Right forelimb (tissue), 1 donor: ENCODE results near the gene C16orf90.
"Not testable (repeated sequence)": the region's sequence is repeated elsewhere in the genome, so short reads cannot be mapped to it uniquely, and the experiment has no call there.

Experiments used
- DNase-seq: peaks from one replicate; pipeline ENCODE4 v3.0.0-alpha.2; 2018

C16orf90 gene

DNA sequence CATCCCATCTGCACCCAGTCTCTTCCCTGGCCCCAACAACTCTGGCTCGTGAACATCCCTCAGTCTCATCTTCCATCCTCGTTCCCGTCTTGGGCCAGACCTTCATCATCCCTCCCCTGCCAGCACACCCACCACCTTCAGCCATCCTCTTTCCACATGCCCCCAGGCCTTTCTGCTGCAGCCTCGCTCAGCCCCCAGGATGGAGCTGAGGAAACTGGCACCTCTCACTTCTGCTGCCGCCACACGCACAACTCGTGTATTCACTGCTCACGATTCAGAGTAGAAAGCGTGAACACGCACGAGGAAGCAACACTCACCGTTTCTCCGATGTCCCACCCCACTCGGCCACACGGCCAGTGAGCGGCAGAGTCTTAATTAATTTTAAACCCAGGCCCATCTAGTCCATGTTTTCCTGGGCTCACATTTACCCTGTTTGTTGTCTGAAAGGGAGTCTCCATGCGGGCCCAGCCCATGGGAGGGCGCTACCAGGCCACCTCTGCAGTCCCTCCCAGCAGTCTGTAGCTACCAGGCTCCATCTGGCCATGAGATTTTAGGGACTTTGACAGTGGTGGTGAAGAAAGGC lies 12.5 kb downstream of the C16orf90 start:
- DNase-seq, result no peak

DNA sequence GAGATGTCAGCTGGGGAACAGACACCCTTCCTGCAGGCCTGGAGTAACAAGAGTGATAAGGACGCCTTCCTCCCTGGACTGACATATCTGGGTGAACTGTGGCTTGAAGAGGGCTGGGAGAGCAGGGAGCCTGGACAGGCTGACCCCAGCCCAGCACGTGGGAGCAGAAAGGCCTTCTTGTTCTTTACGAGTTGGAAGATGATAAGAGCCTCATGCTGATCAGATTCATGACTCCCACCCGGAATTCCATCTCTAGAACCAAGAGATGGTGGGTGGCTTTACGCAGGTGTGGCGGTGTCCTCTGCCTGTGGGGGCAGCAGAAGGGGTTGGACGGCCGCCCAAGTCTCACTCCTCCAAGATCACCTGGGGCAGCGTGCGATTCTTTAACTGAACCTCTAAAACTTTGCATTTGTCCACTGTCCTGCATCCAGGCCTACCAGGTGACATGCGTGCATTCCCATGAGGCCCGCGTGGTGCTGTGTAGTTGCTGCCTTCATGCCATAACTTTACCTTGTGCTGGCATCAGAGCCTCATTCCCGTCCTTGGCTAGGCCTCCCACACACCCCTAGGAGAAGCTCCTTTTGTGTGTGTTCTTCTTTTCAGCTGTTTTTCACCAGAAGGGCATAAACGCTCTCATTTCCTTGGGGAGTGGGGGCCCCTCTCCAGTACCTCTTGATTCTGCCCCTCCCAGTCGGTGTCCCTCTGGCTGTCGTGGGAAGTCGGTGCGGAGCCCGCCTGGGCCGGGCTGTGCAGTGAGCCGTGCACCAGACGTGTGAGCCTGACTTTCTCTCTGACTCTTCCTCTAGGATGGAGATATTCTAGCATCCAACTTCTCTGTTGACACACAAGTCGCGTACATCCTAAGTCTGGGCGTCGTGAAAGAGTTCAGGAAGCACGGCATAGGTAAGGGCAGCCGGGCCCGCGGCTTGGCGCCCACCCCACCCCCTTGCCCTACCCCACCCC lies 13.3 kb downstream of the C16orf90 start:
- DNase-seq, result no peak

DNA sequence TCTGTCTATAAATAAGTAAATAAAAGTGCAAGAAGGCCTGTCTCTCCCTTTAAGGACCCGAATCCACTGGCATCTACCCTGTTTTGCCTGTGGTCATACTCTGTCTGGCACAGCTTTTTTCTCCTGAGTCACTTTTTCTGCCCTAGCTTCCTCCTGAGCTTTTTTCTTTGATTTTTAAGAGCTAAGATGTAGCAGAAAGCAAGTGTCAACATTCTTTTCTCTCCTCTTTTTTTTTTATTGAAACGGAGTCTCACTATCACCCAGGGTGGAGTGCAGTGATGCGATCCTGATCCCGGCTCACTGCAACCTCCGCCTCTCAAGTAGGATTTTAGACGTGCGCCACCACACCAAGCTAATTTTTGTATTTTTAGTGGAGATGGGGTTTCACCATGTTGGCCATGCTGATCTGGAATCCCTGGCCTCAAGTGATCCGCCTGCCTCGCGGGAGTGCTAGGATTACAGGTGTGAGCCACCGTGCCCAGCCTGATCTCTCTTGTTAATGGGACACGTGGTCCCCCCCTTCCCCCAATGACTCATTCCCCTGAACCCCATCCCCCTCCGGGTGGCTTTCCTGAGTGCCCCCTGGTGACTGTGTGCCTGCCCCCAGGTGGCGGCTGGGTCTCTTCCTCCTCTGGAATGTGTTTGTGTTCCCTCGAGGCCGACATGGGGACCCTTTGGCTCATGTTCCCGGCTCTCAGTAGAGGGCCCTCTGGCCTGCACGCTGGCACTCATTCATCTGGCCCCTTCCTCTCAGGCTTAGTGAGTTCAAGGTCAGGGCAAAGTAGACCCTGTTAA lies 14.2 kb downstream of the C16orf90 start:
- DNase-seq, result no peak

DNA sequence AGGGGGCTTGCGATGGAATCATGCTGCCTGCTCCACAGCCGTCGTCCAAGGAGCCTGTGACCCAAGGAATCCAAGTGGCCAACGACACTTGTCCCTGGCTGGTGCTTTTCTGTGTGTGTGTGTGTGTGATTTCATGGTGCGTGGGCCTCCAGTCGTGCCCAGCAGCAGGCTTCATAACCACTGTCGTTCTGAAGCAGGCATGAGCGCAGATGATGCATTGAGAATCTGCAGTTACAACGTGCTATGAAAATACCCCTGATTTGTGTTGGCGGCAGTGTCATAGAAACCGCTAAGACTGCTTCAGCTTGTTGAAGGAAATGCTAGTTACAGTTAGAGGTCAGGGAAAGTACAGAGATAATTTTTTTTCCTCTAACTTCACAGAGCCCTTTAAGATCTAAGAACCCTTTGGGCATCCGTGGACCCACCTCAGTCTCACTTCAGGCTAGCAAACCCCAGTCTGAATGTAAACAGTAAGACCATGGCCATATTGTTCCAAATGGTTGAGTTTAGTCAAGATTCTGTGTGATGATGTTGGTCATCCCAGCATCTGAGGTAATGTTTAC lies 15.6 kb downstream of the C16orf90 start:
- no peak for DNase-seq

DNA sequence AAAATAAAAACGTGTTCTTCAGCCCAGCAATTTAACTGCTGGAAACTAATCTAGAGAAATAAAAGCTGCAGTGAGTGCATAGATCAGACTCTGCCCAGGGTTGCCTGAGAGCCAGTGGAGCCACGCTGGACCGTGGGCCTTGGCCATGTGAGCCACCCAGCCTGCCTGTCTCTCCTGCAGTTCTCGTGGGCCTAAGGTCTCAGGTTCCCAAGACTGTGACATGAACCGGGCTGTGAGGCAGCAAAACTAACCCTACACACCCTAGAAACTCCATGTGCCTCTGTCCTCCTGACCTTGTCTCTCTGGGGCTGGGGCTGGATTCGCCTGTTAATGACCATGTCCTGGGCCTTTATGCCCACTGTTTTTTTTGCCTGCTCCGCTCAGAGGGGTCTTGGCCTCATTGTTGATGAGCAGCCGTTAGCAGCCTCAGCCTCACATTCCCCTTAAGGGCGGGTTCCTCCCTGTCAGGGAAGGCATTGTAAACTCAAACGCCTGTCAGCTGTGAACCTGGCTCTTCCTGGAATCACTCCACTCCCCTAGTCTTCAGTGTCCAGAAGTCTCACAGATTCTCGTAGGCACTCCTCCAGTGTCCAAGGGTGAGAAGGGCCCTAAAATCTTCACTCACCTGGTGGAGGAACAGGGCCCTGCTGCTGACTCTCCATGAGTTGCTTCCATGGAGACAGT lies 16.9 kb downstream of the C16orf90 start:
- DNase-seq, result no peak

DNA sequence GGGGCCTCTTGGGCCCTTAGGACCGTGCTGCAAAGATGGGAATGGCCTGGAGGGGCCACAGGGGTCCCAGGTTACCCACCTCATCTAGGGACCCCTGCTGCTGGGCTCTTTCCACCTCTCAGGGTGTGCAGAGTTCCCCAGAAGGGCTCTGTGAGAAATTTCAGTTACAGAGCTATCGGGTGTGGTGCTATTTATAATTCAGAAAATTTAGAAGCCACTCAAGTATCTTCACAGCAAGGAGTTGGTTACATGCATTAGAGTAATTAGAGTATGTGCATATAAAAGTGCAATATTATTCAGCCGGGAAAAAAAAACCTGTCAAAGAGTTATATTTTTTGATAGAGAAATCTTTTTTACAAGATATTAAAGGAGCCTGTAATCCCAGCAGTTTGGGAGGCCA lies 18.9 kb downstream of the C16orf90 start:
- no peak for DNase-seq

DNA sequence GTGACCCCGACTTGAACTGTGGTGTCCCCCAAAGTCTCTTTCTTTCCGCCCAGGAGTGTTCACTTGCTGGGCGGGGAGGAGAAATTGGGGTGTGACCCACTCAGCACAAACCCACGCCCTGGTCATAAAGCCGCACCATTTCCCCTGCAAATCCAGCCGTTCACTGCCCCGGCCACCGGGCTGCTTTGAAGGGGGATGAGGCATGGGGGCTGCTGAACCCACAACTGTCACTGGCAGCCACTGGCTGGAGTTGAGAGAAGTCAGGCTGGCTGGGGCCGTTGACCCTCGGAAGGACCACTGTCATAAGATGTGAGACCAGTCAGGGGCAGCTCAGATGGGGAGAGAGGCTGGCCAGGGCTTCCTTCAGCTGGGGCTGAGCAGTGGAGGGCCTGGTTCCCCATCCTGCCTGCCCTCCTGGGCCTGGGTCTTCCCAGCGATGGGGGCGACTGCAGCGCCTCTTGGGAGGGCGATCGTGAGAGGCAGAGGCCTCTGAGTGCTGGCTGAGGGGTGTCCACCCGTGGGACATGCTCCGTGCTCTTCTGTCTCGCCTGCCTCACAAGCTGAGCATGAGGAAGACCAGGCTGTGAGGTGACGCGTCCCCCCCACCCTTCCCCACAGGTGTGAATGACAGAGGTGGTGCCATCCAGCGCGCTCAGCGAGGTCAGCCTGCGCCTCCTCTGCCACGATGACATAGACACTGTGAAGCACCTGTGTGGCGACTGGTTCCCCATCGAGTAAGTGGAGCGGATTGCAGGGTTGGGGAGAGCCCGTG lies 19.5 kb downstream of the C16orf90 start:
- no peak for DNase-seq

DNA sequence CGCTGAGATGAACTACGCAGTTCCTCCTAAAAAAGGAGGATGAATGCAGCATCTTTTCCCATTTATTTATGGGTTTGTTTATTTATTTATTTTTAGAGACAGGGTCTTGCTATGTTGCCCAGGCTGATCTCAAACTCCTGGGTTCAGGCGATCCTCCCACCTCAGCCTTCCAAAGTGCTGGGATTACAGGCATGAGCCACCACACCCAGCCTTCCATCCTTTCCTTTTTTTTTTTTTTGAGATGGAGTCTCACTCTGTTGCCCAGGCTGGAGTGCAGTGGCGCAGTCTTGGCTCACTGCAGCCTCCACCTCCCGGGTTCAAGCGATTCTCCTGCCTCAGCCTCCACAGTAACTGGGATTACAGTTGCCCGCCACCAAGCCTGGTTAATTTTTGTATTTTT lies 20.4 kb downstream of the C16orf90 start:
- not testable (repeated sequence) for DNase-seq

DNA sequence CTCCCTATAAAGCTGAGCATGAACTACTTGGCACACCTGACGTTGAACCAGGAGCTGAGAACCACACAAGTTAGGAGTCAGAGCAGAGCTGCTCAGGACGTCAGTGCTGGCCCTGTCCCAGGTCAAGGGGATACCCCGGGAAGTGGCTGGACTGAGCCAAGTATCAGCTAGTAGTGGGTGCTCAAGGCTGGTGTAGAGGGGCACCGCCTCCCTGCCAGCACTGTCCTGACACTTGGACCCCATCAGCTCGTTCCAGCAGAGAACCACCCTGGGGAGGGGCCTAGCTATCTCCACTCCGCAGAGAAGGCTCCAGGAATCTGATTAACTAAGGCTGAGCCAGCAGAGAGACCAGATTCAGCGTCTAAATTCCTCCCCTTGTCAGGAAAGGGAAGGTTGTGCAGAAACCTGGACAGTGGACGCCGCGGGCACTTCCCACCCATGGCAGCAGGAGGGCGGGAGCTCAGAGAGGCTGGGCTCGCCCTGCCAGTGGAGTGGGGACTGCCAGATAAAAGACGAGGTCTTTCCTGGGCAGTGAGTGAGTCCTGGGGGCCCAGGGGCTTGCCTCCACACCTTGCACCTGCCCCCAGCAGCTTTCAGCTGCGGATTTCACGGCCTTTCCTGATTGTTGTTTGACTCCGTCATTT lies 21.0 kb downstream of the C16orf90 start:
- no peak for DNase-seq

DNA sequence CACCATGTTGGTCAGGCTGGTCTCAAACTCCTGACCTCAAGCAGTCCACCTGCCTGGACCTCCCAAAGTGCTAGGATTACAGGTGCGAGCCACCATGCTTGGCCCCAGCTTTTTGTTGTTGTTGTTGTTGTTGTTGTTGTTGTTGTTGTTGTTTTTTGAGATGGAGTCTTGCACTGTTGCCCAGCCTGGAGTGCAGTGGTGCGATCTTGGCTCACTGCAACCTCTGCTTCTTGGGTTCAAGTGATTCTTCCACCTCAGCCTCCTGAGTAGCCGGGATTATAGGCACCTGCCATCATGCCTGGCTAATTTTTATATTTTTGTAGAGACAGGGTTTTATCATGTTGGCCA lies 21.7 kb downstream of the C16orf90 start:
- not testable (repeated sequence) for DNase-seq

DNA sequence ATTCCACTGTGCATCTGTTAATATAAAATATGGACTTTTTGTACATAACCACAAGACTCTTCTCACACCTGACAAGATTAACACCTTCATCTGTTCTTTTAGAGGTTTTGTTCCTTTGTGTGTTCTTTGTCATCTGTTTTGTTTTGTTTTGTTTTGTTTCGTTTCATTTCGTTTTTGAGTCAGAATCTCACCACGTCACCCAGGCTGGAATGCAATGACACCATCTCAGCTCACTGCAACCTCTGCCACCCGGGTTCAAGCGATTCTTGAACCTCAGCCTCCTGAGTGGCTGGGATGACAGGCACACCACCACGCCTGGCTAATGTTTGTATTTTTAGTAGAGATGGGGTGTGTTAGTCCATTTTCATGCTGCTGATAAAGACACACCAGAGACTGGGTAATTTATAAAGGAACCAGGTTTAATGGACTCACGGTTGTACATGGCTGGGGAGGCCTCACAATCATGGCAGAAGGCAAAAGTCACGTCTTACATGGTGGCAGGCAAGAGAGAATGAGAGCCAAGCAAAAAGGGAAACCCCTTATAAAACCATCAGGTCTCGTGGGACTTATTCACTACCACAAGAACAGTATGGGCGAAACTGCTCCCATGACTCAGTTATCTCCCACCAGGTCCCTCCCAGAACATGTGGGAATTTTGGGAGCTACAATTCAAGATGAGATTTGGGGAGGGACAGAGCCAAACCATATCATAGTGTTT lies 22.3 kb downstream of the C16orf90 start:
- DNase-seq, result no peak

DNA sequence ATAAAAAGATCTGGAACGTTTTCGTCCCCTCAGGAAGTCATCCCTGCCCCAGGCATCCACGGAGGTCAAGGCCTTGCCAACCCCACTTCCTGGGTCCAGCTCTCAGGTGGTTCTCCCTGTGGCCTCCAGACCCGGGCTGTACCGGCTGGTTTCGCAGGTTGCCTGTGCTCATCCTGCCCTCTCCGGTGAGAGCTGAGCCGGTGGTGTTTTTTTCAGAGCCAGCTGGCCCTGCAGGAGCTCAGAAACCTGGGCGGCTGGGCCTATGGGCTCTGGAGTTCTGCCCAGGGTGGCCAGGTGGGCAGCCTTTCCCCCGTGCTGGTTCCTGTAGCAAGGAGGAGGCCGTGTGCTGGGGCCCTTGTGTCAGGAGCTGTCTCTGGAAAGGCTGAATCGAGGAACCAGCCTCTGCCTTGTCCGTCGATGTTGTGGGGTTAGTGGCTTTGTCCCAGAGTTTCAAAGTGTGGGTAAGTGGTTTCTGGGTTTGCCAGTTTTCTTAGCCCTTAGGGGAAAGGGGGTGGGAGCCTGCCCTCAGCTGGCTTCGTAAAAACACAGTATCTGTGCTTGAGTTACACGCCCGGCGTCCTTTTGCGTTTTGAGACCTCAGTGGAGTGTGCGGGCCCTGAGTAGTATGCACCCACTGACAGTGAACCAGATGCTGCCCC lies 23.6 kb downstream of the C16orf90 start:
- DNase-seq, result no peak

DNA sequence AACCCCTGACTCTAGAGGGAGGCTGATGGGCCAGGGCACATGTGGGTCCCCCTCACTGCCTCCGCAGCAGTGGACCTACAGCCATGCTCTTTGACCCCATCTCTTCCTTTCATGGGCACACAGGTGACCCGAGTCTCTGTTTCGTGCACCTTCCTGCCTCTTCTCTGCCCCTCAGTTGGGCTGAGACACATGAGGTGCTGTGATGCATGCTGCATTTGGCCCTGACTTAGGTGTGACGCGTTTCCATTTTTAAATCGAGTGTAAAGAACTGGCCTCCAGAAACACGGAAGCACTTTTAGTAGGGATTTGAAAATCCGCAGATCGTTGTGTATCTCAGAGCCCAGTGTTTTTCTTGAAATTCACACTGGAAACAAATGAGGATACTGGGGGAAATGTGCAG lies 24.6 kb downstream of the C16orf90 start:
- no peak for DNase-seq

DNA sequence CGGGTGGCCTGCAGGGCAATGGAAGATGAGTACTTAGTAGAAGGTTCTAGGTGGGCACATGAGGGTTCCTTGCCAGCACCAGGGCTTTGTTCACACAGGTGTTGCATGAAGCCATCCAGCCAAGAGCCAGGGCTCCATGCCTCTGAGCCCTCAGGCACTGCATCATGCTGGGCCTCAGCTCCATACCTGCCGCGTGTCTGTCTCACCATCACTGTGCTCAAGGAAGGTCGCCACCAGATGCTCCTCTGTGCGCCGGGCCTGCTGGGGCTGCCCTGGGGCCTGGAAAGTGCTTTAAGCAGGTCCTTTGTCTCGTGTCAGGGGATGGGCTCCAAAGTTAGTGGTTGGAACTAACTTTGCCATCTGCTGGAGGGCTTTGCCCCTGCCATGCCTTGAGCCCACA lies 25.6 kb downstream of the C16orf90 start:
- DNase-seq, result no peak

DNA sequence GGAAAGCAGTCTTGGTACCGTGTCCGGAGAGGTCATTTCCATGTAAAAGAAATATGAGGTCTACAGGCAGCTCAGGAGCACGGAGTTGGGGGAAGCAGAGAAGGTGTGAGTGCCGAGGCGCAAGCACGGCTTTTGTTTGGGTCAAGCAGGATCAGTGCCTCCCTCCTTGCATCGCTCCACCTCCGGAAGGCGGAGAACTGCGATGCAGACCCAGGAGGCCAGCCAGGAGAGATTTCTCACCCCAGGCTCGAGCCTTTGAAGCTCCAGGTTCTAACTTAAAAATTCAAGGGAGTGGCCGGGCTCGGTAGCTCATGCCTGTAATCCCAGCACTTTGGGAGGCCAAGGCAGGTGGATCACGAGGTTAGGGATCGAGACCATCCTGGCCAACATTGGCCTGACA lies 26.8 kb downstream of the C16orf90 start:
- no peak for DNase-seq

DNA sequence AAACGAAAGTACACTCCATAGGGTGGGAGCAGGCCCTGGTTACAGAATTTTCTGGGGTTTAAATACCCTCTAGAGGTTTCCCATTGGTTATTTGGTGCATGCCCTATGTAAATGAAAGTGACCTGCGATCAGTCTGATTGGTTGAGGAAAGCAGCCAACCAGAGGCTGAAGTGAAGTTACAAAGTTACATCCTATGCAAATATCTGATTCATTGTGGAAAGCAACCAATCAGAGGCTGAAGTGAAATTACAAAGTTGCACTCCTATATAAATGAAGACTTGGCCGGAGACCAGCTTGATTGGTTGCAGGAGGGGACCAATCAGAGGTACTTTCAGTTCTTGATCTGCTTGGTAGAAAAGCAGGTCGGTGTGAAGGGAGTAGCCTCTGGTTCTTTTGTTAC lies 27.4 kb downstream of the C16orf90 start:
- DNase-seq, result no peak

DNA sequence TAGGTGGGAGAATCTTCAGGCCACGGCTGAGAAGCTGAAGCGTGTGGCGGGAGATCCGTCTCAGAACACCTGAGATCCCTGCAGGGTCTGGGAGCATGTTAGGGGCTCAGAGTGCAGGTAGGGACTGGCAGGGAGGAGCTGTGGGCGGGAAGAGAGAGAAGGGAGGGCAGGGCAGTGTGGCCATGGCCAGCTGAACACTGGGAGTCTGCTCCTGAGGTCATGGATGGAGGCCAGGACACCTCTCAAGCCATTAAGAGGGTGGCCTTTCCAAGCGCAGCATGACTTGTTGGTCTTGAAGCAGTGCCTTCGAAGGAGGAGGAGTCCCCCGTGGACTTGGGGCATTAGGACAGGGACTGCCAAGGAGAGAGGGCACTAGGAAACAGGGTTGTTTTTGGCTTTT lies 28.1 kb downstream of the C16orf90 start:
- DNase-seq, result no peak

DNA sequence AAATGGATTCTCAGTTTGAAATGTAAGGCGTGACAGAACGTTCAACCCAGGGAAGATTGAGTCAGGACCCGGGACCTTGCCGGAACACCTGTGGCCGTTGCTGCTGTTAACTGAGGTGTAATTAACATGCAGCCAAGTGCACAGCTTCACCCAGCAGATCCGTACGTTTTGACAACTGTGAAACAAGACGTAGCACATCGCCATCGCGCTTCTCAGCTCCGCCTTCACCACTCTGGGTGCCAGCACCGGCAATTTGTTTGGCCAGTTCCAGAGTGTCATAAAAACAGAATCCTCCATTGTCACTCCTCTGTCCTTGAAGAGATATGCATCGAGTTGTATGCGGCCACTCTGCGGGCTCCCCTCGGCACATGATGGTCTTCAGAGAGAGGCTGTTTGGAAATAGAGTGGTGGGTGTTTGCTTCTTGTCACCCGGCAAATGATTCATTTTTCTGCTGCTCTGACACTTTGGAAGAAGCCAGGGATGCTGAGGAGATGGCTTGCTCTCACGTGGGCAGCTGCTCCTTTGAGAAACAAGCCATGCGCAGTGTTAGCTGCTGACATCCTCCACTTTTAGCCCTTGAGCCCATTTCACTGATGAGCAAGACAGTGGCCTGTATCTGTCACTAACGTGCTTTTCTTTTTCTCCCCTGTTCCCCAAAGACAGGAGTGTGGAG lies 29.2 kb downstream of the C16orf90 start:
- DNase-seq, result no peak

DNA sequence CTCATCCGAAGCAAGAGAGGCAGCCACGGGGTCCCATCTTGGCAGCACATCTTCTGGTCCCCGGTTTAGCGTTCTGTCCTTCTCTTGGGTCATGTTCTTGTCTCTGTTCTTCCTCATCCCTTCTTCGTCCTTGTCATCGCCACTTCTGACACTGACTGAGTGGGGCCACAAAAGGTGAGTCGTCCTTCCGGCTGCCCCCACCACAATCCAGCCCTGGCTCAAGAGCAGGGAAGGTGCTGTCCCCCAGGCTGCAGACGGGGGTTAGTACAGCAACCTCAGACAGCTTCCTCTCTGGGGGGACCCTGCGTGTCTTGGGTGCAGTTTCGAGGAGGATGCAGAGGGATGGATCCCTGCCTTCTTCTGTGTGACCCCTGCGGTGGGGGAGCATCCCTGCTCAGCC lies 30.0 kb downstream of the C16orf90 start:
- DNase-seq, result no peak

DNA sequence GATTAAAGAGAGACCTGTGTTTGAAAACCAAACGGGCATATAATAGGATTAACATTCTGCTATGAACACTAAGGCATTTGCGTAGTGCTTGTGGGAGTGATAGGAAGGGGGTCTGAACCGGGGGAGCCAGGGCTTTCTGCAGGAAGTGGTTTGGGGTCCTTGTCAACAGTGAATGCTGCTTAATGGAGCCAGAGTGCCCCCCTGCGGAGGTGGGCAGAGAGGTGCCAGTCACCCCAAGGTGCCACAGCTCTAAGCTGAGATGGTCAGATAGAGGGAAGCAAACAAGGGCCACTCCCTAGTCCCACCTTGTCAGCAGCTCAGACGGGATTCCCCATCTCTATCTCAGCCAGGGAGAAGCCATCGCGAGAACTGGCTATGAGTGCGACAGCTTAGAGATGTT lies 34.1 kb downstream of the C16orf90 start:
- no peak for DNase-seq
